OCI-LY7 (cell line): Measurements from ENCODE around the gene DICER1. TPM values are rescaled to one million over a fixed set of nuclear protein-coding genes. Genes with fewer than 3 reads are reported as not detected.

Source experiments
- BruUV-seq: library from RNA; stranded (reverse); fragments of 400-500 nt; replicated peaks from 2 replicates; lab custom pipeline; 2021; lab: Mats Ljungman, UMichigan
- CTCF ChIA-PET: fragments of 300-600 bp; sonication (Branson Sonifier 250); formaldehyde crosslinking; loops from one replicate; lab custom pipeline; 2022; ENCODE audit warnings: antibody characterized with exemption; ENCODE audit not compliant: unreplicated experiment; lab: Charles Lee
- POLR2A ChIA-PET: fragments of 300-600 bp; sonication (Branson Sonifier 250); formaldehyde crosslinking; loops from one replicate; lab custom pipeline; 2022; ENCODE audit warnings: antibody characterized with exemption; lab: Charles Lee
- DNase-seq: peaks from one replicate; pipeline ENCODE4 v3.0.0-alpha.2; 2015; ENCODE audit warnings: low spot score
- H2AFZ ChIP-seq: fragments of 200-600 bp; sonication (generic), shearing (Covaris generic); 2 replicates; pipeline ENCODE4 v1.6.1; 2014; ENCODE audit warnings: mild to moderate bottlenecking, antibody characterized with exemption, low read length, moderate library complexity
- H3K27ac ChIP-seq: fragments of 200-600 bp; sonication (generic); 2 replicates; pipeline ENCODE4 v1.5.1; 2014; ENCODE audit warnings: mixed run types, low read depth, mild to moderate bottlenecking, moderate library complexity, low read length, inconsistent platforms; ENCODE audit not compliant: poor library complexity, severe bottlenecking
- H3K36me3 ChIP-seq: fragments of 200-600 bp; sonication (generic); 2 replicates; pipeline ENCODE4 v1.6.1; 2014; ENCODE audit warnings: mild to moderate bottlenecking, antibody characterized with exemption, low read length, moderate library complexity, mixed read lengths; ENCODE audit not compliant: insufficient read depth
- H3K4me1 ChIP-seq: fragments of 200-600 bp; sonication (generic); 2 replicates; pipeline ENCODE4 v1.5.1; 2014; ENCODE audit warnings: mild to moderate bottlenecking, low read length; ENCODE audit not compliant: insufficient read depth, poor library complexity, severe bottlenecking
- H3K4me2 ChIP-seq: fragments of 200-600 bp; sonication (generic); 2 replicates; pipeline ENCODE4 v1.6.1; 2014; ENCODE audit warnings: mild to moderate bottlenecking, low read length
- H3K4me3 ChIP-seq: fragments of 200-600 bp; sonication (generic); 2 replicates; pipeline ENCODE4 v1.5.1; 2014; ENCODE audit warnings: mild to moderate bottlenecking, low read depth, low read length; ENCODE audit not compliant: poor library complexity, severe bottlenecking
- H3K79me2 ChIP-seq: fragments of 200-600 bp; sonication (generic); 2 replicates; pipeline ENCODE4 v1.6.1; 2016; ENCODE audit warnings: low read depth, mild to moderate bottlenecking, low read length, moderate library complexity, mixed read lengths; ENCODE audit not compliant: insufficient read depth
- H3K9me2 ChIP-seq: fragments of 200-600 bp; sonication (generic); 2 replicates; pipeline ENCODE4 v1.6.1; 2016; ENCODE audit warnings: mild to moderate bottlenecking, low read length, mixed read lengths; ENCODE audit not compliant: insufficient read depth
- H3K9me3 ChIP-seq: fragments of 200-600 bp; sonication (generic); 2 replicates; pipeline ENCODE4 v1.6.1; 2014; ENCODE audit warnings: mild to moderate bottlenecking, mixed run types, low read length, mixed read lengths
- H4K20me1 ChIP-seq: fragments of 200-600 bp; sonication (generic); 2 replicates; pipeline ENCODE4 v1.6.1; 2014; ENCODE audit warnings: mild to moderate bottlenecking, antibody characterized with exemption, low read length, moderate library complexity, mixed read lengths; ENCODE audit not compliant: insufficient read depth
- CTCF ChIP-seq: fragments of 200-600 bp; sonication (generic); conservative IDR thresholded peaks from 2 replicates; pipeline ENCODE4 v1.5.1; 2014; ENCODE audit warnings: mild to moderate bottlenecking, antibody characterized with exemption, low read length, moderate library complexity, mixed read lengths
- EZH2phosphoT487 ChIP-seq: fragments of 200-600 bp; sonication (generic); IDR thresholded peaks from 2 replicates; pipeline ENCODE4 v1.6.1; 2018; ENCODE audit warnings: low read depth, borderline replicate concordance, mild to moderate bottlenecking, mixed run types, antibody characterized with exemption, low read length, moderate library complexity, mixed read lengths
- intact Hi-C: fragments of 100-400 bp; cut with micrococcal nuclease; formaldehyde crosslinking; loops from one replicate; pipeline ENCODE4 v1.10.0; 2022; ENCODE audit not compliant: unreplicated experiment
- total RNA-seq, 2 experiments: library from RNA; depleted of rRNA in 1 of 2; stranded (reverse); fragments of >200 nt in 1 of 2; shearing (Covaris generic) in 1 of 2; gene quantifications; 2 replicates each; pipeline ENCODE4 v1.2.3, GENCODE V29; 2014 to 2022

Gene DICER1
- total RNA-seq, 2 experiments from 2014 or later = 60.3 to 62.2 TPM

- no peaks in the 10 kb centered on the region for H3K79me2 ChIP-seq
- ChIA-PET CTCF (no interaction called here), POLR2A (no interaction called here)
- no peak for DNase-seq
- TF ChIP-seq CTCF (no peak), EZH2phosphoT487 (no peak)
- no peak overlapping the region for H3K4me2 ChIP-seq
- H3K9me2 ChIP-seq = no peaks in the 10 kb centered on the region
- H2AFZ ChIP-seq = no peak overlapping the region
- no TSS peak for BruUV-seq
- H3K27ac ChIP-seq = no peak overlapping the region
- H3K4me3 ChIP-seq = no peak overlapping the region
- no peaks in the 10 kb centered on the region for H3K36me3 ChIP-seq
- H3K4me1 ChIP-seq = no peaks in the 10 kb centered on the region
- H4K20me1 ChIP-seq = no peaks in the 10 kb centered on the region
- intact Hi-C loops = no loop called here
- no peaks in the 10 kb centered on the region for H3K9me3 ChIP-seq
Measured at GRCh38 chr14:95063391-95063790, 93.9 kb downstream of the DICER1 start.

- Histone ChIP-seq H3K4me1 (no peaks in the 10 kb centered on the region), H3K9me3 (no peaks in the 10 kb centered on the region), H3K4me3 (no peak overlapping the region), H4K20me1 (no peaks in the 10 kb centered on the region), H3K27ac (no peak overlapping the region), H3K4me2 (no peak overlapping the region), H3K9me2 (no peaks in the 10 kb centered on the region), H3K79me2 (no peaks in the 10 kb centered on the region), H2AFZ (no peak overlapping the region), H3K36me3 (no peaks in the 10 kb centered on the region)
- BruUV-seq = no TSS peak
- ChIA-PET POLR2A (no interaction called here), CTCF (no interaction called here)
- TF ChIP-seq CTCF (no peak), EZH2phosphoT487 (no peak)
- no peak for DNase-seq
- intact Hi-C loops = no loop called here
Measured at GRCh38 chr14:95062946-95063345, 94.4 kb downstream of the DICER1 start.

GRCh38 chr14:95062220-95062619 is 95.1 kb downstream of the DICER1 start:
- Histone ChIP-seq H3K4me1 (no peaks in the 10 kb centered on the region), H3K36me3 (no peaks in the 10 kb centered on the region), H3K27ac (no peak overlapping the region), H3K9me3 (no peaks in the 10 kb centered on the region), H3K4me3 (no peak overlapping the region), H3K79me2 (no peaks in the 10 kb centered on the region), H2AFZ (no peak overlapping the region), H3K9me2 (no peaks in the 10 kb centered on the region), H3K4me2 (no peak overlapping the region), H4K20me1 (no peaks in the 10 kb centered on the region)
- BruUV-seq = no TSS peak
- ChIA-PET POLR2A (no interaction called here), CTCF (no interaction called here)
- intact Hi-C loops = no loop called here
- no peak for DNase-seq
- TF ChIP-seq CTCF = no peak
- TF ChIP-seq EZH2phosphoT487 = no peak
